Muscle layer of duodenum (tissue), 2 donors: ENCODE results near the gene ABHD16A.

Experiments
- H3K27ac ChIP-seq: one replicate; pipeline ENCODE4 v1.7.0; 2013; ENCODE audit warnings: mild to moderate bottlenecking, low read length
- H3K27me3 ChIP-seq: one replicate; pipeline ENCODE4 v1.7.0; 2013; ENCODE audit warnings: low read depth, mild to moderate bottlenecking, control low read depth, low read length
- H3K36me3 ChIP-seq, 2 donors: one replicate each; pipeline ENCODE4 v1.7.0; 2013; ENCODE audit warnings: low read length in 2 of 2, control low read depth in 1 of 2, mild to moderate bottlenecking in 1 of 2; ENCODE audit not compliant: insufficient read depth in 2 of 2, control insufficient read depth in 1 of 2
- H3K4me1 ChIP-seq, 2 donors: one replicate each; pipeline ENCODE4 v1.7.0; 2013; ENCODE audit warnings: low read length in 2 of 2, mild to moderate bottlenecking in 2 of 2, control low read depth in 1 of 2, moderate library complexity in 1 of 2; ENCODE audit not compliant: insufficient read depth in 2 of 2, control insufficient read depth in 1 of 2
- H3K4me3 ChIP-seq, 2 donors: one replicate each; pipeline ENCODE4 v1.7.0; 2013; ENCODE audit warnings: low read length in 2 of 2, low read depth in 1 of 2, mild to moderate bottlenecking in 1 of 2
- H3K9me3 ChIP-seq, 2 donors: one replicate each; pipeline ENCODE4 v1.7.0; 2013; ENCODE audit warnings: low read length in 2 of 2, control low read depth in 1 of 2, mild to moderate bottlenecking in 1 of 2; ENCODE audit not compliant: control insufficient read depth in 1 of 2
- donor health status: healthy.

ABHD16A gene

GRCh38 chr6:31681135-31681671 is 21.9 kb downstream of the ABHD16A start:
- Histone ChIP-seq H3K4me3 (peak overlapping the region; percentile 66 to 76), H3K4me1 (peaks cover 0 to 11% of the 10 kb centered on the region in 2 donors), H3K36me3 (peaks cover 6 to 19% of the 10 kb centered on the region in 2 donors), H3K27ac (peak overlapping the region; percentile 31), H3K27me3 (no peaks in the 10 kb centered on the region), H3K9me3 (no peaks in the 10 kb centered on the region)

DNA sequence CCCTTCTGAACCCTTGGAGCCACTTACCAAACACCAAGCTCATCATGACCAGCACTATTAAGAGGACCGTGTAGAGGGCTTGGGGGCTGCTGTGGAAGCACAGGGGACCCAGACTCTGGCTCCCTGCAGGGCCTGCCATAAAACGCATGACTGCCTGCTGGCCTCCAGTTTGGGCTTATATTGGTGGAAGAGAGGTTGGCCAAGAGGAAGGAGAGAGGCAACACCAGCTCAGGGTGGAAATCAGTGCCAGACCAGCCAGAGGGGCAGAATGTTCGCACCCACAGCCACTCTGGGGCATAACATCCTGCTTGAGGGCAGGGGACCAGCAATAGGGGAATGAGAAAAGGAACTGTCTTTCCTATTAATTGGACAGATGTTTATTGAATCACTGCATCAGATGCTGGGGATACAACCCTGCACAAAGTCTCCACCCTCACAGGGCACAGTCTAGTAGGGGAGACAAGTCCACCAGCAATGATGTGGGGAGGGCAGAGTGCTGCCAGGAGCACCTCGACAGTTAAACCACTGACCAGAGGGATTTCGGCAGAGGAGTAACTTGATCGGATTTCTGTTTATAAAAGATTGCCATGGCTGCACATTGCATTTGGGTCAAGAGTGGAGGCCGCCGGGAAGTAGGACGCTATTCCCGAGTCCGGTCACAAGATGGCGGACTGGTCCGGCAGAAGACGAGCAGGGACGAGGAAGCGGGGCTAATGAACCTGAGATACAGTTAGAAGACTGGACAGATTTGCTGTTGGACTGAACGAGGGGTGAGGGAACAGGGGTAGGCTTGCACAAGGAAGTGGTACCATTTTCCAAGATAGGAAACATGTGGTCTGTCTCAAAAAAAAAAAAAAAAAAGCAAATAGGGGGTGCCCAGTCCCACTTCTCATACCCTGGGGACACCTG is 22.6 kb downstream of the ABHD16A start, which contains the start of gene LY6G5C:
LY6G5C (minus strand) TSS at position 842 of the 909 bp plus-strand sequence; CDS start at position 148, 694 bp downstream.
- peaks cover 0 to 11% of the 10 kb centered on the region in 2 donors for H3K4me1 ChIP-seq
- peak within 1 kb of the TSS; percentile 66 to 76 for H3K4me3 ChIP-seq
- H3K36me3 ChIP-seq, result peaks cover 5 to 12% of the 10 kb centered on the region in 2 donors
- H3K27ac ChIP-seq, result peak within 1 kb of the TSS; percentile 31
- no peaks in the 10 kb centered on the region for H3K27me3 ChIP-seq
- no peaks in the 10 kb centered on the region for H3K9me3 ChIP-seq

GRCh38 chr6:31677955-31678354 is 25.2 kb downstream of the ABHD16A start:
- Histone ChIP-seq H3K4me1 (peaks cover 0 to 11% of the 10 kb centered on the region in 2 donors), H3K36me3 (peaks cover 0 to 5% of the 10 kb centered on the region in 2 donors), H3K9me3 (no peaks in the 10 kb centered on the region), H3K27ac (no peak overlapping the region), H3K4me3 (no peak overlapping the region), H3K27me3 (no peaks in the 10 kb centered on the region)

GRCh38 chr6:31676904-31677303 is 26.2 kb downstream of the ABHD16A start:
- H3K9me3 ChIP-seq, result no peaks in the 10 kb centered on the region
- peaks cover 4 to 16% of the 10 kb centered on the region in 2 donors for H3K36me3 ChIP-seq
- H3K4me3 ChIP-seq, result no peak overlapping the region
- no peaks in the 10 kb centered on the region for H3K27me3 ChIP-seq
- H3K4me1 ChIP-seq, result peaks cover 0 to 11% of the 10 kb centered on the region in 2 donors
- no peak overlapping the region for H3K27ac ChIP-seq

DNA sequence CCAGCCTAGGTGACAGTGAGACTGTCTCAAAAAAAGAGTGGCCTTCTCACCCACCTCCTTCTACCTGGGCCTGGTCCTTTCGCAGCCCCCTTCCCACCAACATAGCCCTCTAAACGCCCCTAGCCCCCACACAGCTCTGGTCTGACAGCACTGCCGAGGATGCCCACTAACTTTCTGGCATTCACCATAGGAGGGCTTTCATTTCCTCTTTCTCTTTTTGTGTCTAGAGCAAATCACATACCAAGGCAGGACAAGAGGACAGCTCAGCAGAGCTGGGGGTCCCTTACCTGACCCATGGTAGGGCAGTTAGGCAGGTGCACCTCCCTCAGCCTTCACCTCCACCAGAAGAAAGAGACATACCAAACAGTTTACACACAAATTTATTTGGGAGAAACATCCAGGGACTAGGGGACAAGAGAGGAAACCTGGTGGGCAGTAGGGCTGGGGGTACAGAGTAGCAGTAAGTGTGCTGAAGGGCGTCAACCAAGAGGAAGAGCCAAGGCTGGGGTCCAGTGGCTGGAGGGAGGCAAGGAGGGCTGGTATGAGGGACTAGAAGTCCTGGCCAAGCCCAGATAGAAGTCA is 26.7 kb downstream of the ABHD16A start:
- H3K36me3 ChIP-seq, result peaks cover 9 to 21% of the 10 kb centered on the region in 2 donors
- H3K4me3 ChIP-seq, result no peak overlapping the region
- no peak overlapping the region for H3K27ac ChIP-seq
- H3K9me3 ChIP-seq, result no peaks in the 10 kb centered on the region
- no peaks in the 10 kb centered on the region for H3K27me3 ChIP-seq
- peaks cover 0 to 6% of the 10 kb centered on the region in 2 donors for H3K4me1 ChIP-seq

DNA sequence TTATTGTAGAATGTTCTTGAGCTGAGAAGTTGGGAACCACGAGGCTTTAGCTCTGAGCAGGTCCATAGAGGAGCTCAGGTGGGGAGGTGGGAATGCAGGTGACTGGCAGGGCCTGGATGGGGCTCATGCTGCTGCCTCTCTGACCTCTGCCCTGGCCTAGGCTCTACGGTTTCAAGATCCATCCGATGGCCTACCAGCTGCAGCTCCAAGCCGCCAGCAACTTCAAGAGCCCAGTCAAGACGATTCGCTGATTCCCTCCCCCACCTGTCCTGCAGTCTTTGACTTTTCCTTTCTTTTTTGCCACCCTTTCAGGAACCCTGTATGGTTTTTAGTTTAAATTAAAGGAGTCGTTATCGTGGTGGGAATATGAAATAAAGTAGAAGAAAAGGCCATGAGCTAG is 33.4 kb downstream of the ABHD16A start, which contains the start of gene LY6G5B:
LY6G5B (plus strand) TSS at position 301 of the 400 bp plus-strand sequence. CDS start 975 bp downstream, outside the sequence.
- no peaks in the 10 kb centered on the region for H3K9me3 ChIP-seq
- no peaks in the 10 kb centered on the region for H3K27me3 ChIP-seq
- no peak within 1 kb of the TSS for H3K27ac ChIP-seq
- peaks cover 0 to 16% of the 10 kb centered on the region in 2 donors for H3K4me1 ChIP-seq
- no peak within 1 kb of the TSS for H3K4me3 ChIP-seq
- peaks cover 48 to 70% of the 10 kb centered on the region in 2 donors for H3K36me3 ChIP-seq

DNA sequence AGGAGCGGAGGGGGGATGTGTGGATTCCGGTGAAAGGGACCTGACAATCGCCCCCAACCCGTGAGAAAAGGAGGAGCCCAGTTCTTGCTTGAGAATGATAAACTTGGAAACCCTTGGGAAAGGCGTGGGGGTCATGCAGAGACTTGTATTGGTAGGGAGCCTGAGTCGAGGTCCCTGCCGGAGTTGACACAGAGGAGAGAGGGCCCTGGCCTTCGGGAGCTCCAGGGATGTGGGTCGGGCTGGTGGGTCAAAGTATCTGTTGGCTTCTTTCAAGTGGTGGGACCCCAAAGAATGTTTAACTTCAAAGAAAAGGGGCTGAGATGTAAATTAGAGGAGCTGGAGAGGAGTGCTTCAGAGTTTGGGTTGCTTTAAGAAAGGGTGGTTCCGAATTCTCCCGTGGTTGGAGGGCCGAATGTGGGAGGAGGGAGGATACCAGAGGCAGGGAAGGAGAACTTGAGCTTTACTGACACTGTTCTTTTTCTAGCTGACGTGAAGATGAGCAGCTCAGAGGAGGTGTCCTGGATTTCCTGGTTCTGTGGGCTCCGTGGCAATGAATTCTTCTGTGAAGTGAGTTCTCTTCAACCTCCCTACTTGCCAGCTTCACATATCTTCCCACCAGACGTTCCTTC is 36.7 kb downstream of the ABHD16A start:
- H3K27ac ChIP-seq, result peak overlapping the region; percentile 90
- peak overlapping the region; percentile 83 to 94 for H3K4me3 ChIP-seq
- peaks cover 45 to 63% of the 10 kb centered on the region in 2 donors for H3K36me3 ChIP-seq
- H3K4me1 ChIP-seq, result peaks cover 6 to 38% of the 10 kb centered on the region in 2 donors
- no peaks in the 10 kb centered on the region for H3K9me3 ChIP-seq
- H3K27me3 ChIP-seq, result no peaks in the 10 kb centered on the region

DNA sequence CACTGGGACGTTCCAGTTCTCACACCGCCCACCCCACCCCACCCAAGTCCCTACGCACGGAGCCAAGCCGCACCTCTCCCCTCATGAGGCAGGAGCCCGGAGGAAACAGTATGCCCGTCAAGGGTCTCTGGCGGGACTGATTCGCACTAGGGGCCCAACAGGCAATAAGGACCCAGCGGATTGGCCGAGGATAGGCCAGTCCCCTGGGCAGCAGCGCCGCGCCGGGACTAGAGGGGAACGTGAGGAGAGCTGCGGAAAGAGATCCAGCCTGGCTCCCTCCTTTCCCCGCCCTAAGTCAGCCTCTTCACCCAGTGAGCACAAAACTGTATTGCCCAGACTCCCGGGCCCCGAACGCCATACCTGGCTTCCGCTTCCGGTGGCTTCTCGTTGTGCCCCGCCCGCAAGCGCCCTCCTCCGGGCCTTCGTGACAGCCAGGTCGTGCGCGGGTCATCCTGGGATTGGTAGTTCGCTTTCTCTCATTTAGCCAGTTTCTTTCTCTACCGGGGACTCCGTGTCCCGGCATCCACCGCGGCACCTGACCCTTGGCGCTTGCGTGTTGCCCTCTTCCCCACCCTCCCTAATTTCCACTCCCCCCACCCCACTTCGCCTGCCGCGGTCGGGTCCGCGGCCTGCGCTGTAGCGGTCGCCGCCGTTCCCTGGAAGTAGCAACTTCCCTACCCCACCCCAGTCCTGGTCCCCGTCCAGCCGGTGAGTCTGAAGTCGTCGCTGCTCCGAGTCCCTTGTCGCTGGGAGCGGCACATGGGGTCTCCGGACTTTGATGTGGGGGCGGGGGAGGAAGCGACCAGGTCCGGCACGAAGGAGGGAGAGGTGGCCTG is 37.4 kb downstream of the ABHD16A start, which contains the start of gene CSNK2B:
CSNK2B (plus strand) TSS at position 580 of the 836 bp plus-strand sequence. CDS start 752 bp downstream, outside the sequence.
- H3K4me3 ChIP-seq, result peak within 1 kb of the TSS; percentile 83 to 94
- H3K36me3 ChIP-seq, result peaks cover 39 to 56% of the 10 kb centered on the region in 2 donors
- peaks cover 6 to 44% of the 10 kb centered on the region in 2 donors for H3K4me1 ChIP-seq
- H3K9me3 ChIP-seq, result no peaks in the 10 kb centered on the region
- H3K27me3 ChIP-seq, result no peaks in the 10 kb centered on the region
- H3K27ac ChIP-seq, result peak within 1 kb of the TSS; percentile 98

GRCh38 chr6:31664790-31665500 is 38.2 kb downstream of the ABHD16A start, which contains the start of gene GPANK1:
Gene GPANK1, minus strand, starts transcription at chr6:31664997. Its CDS starts 519 bp downstream, at chr6:31664478.
- no peaks in the 10 kb centered on the region for H3K9me3 ChIP-seq
- H3K4me1 ChIP-seq, result peaks cover 6 to 45% of the 10 kb centered on the region in 2 donors
- H3K4me3 ChIP-seq, result peak within 1 kb of the TSS; percentile 83 to 94
- H3K27ac ChIP-seq, result peak within 1 kb of the TSS; percentile 98
- peaks cover 32 to 49% of the 10 kb centered on the region in 2 donors for H3K36me3 ChIP-seq
- H3K27me3 ChIP-seq, result no peaks in the 10 kb centered on the region
